PFSK-1 (cell line): ENCODE measurements around the gene RSU1.

ENCODE experiments used
- FOXP2 ChIP-seq: optimal IDR thresholded peaks from 2 replicates; pipeline ENCODE3; 2011; ENCODE audit warnings: borderline replicate concordance, control low read depth, inconsistent platforms; ENCODE audit not compliant: insufficient read depth; ENCODE audit errors: extremely low read length, extremely low read depth
- POLR2AphosphoS5 ChIP-seq: IDR thresholded peaks from 2 replicates; pipeline ENCODE4 v1.6.1; 2012; ENCODE audit warnings: low read depth, mild to moderate bottlenecking, control low read depth, low read length, moderate library complexity
- SIN3A ChIP-seq: IDR thresholded peaks from 2 replicates; pipeline ENCODE4 v1.6.1; 2012; ENCODE audit warnings: mild to moderate bottlenecking, low read length, moderate library complexity, borderline replicate concordance; ENCODE audit not compliant: insufficient read depth
- TAF1 ChIP-seq: IDR thresholded peaks from 2 replicates; pipeline ENCODE4 v1.6.1; 2012; ENCODE audit warnings: low read length, control low read depth, borderline replicate concordance; ENCODE audit not compliant: insufficient read depth
- TF ChIP-seq, protein P1 (sequence below), 2 experiments: IDR thresholded peaks; 2 replicates each; pipeline versions ENCODE4 v1.6.1 to v1.8.0; 2011 to 2012; ENCODE audit warnings: low read depth in 2 of 2, low read length in 2 of 2, control low read depth in 1 of 2, inconsistent platforms in 1 of 2, mild to moderate bottlenecking in 1 of 2, moderate library complexity in 1 of 2; ENCODE audit not compliant: insufficient read depth in 1 of 2

The RSU1 gene

GRCh38 chr10:16646181-16647059 is 170.8 kb downstream of the RSU1 start:
- TF ChIP-seq, protein P1, sequence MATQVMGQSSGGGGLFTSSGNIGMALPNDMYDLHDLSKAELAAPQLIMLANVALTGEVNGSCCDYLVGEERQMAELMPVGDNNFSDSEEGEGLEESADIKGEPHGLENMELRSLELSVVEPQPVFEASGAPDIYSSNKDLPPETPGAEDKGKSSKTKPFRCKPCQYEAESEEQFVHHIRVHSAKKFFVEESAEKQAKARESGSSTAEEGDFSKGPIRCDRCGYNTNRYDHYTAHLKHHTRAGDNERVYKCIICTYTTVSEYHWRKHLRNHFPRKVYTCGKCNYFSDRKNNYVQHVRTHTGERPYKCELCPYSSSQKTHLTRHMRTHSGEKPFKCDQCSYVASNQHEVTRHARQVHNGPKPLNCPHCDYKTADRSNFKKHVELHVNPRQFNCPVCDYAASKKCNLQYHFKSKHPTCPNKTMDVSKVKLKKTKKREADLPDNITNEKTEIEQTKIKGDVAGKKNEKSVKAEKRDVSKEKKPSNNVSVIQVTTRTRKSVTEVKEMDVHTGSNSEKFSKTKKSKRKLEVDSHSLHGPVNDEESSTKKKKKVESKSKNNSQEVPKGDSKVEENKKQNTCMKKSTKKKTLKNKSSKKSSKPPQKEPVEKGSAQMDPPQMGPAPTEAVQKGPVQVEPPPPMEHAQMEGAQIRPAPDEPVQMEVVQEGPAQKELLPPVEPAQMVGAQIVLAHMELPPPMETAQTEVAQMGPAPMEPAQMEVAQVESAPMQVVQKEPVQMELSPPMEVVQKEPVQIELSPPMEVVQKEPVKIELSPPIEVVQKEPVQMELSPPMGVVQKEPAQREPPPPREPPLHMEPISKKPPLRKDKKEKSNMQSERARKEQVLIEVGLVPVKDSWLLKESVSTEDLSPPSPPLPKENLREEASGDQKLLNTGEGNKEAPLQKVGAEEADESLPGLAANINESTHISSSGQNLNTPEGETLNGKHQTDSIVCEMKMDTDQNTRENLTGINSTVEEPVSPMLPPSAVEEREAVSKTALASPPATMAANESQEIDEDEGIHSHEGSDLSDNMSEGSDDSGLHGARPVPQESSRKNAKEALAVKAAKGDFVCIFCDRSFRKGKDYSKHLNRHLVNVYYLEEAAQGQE (IDR thresholded peaks at IDR 0.05; ENCODE audit: insufficient read depth in 1 of 2, low read depth in 2 of 2, low read length in 2 of 2) = no peak
- no peak for TF ChIP-seq SIN3A
- no peak for TF ChIP-seq POLR2AphosphoS5
- no peak for TF ChIP-seq TAF1
- TF ChIP-seq FOXP2 = no peak

- TF ChIP-seq TAF1 (no peak), POLR2AphosphoS5 (no peak), SIN3A (no peak), FOXP2 (no peak)
- TF ChIP-seq, protein P1 (IDR thresholded peaks at IDR 0.05; ENCODE audit: insufficient read depth in 1 of 2, low read depth in 2 of 2, low read length in 2 of 2) = no peak
Observed at GRCh38 chr10:16644146-16644545, 173.1 kb downstream of the RSU1 start.

DNA sequence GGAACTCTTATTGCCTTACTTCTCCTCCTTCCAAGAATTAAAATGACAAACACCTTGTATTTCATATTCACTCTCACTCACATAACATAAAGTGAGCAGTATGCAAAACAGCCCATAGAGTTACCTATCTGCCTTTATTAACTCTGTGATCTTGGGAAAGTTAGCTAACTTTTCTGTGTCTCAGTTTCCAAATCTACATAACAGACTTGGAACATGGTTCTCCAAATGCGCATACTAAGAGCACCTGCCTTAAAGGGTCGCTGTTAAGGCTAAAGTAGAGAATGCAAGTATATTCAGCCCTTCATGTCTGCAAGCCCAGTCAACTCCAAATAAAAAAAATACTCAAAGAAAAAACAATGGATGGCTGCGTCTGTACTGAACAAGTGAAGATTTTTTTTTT is 173.7 kb downstream of the RSU1 start:
- no peak for TF ChIP-seq SIN3A
- no peak for TF ChIP-seq TAF1
- TF ChIP-seq POLR2AphosphoS5 = no peak
- TF ChIP-seq, protein P1 (IDR thresholded peaks at IDR 0.05; ENCODE audit: insufficient read depth in 1 of 2, low read depth in 2 of 2, low read length in 2 of 2) = no peak
- TF ChIP-seq FOXP2 = no peak

GRCh38 chr10:16640153-16640552 is 177.1 kb downstream of the RSU1 start:
- TF ChIP-seq FOXP2 (no peak), SIN3A (no peak), POLR2AphosphoS5 (no peak), TAF1 (no peak)
- TF ChIP-seq, protein P1 (IDR thresholded peaks at IDR 0.05; ENCODE audit: insufficient read depth in 1 of 2, low read depth in 2 of 2, low read length in 2 of 2) = no peak
